Stimulated activated CD8-positive, alpha-beta memory T cell treated with anti-CD3 and anti-CD28 coated beads, Interleukin-7, amount 100 ng/mL, for 48 hours (primary cell): Measurements from ENCODE around the gene GPR87.
A peak's percentile ranks its signal among the peaks of the same experiment; 100 is the strongest.

Experiments used
- DNase-seq, 2 donors: peaks; one replicate each; pipeline ENCODE4 v3.0.0-alpha.2; 2020; ENCODE audit warnings: low read depth in 1 of 2; ENCODE audit errors: extremely low read depth in 1 of 2

The GPR87 gene

GRCh38 chr3:151283907-151284461, 32.6 kb downstream of the GPR87 start:
- peak in 1 of 2 donors; percentile 25 for DNase-seq

GRCh38 chr3:151283387-151283786, 33.2 kb downstream of the GPR87 start:
- DNase-seq, result no peak

DNA sequence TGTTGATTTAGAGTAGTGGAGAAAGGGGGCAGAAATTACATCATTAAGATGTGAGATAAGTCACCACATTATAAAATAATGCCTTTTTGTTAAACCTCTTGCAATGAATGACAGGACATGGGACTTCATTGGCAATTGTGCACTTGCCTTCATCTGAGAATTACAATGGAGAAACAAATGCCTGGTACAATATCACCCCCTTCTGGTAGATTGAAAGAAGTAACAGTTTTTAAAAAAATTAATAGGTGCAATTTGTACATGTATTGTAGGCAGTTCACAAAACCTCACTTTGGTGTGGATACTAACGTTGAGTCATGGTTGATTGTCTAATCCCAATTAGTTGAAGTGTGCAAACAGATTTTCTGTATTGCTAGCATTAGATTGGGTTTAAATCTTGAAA, 33.7 kb downstream of the GPR87 start:
- DNase-seq, result no peak

GRCh38 chr3:151281671-151282324, 34.8 kb downstream of the GPR87 start:
- no peak for DNase-seq

DNA sequence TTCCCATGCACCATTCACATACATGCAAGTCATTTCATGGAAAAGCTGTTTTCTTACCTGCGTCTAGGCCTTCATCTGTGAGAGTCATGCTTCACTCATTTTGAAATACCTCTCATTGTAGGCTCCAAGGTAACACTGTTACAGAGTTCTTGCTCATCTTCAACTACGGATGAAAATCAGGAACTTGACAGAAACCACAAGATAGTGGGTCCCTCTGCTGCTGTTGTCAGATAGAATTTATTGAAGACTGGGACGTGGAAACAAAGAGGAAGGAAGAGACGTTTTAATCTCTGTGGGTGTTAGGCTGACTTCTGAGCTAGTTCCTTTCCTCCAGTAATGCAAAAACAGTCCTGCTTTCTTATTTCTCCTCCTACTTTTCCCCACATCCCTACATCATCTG, 38.4 kb downstream of the GPR87 start, which contains the start of gene P2RY14:
Gene P2RY14 (minus strand): TSS at position 313 of the 400 bp plus-strand sequence. CDS start 64,226 bp downstream, outside the sequence.
- no peak for DNase-seq

- no peak for DNase-seq
These were observed 40.0 kb downstream of the GPR87 start for GRCh38 chr3:151276687-151277042.

- DNase-seq, result no peak
These were observed 40.5 kb downstream of the GPR87 start for GRCh38 chr3:151276038-151276686.

DNA sequence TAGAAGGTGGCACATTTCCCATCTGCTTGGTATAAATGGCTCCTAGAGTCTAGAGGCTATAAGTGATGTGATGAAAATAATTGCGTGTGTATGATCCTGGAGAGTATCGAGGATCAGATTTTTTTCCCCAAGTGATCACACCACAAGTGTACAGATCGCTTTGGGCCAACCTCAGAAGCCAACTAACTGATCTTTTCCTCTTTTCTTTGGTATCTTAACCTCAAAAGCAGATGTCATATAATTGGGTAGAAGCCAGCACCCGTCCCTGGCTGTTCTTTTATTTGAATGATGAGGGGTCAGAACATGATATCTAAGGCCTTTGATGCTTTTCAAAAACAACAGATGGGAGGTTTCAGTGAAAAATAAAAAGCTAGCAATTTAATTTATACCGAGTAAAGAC, 41.5 kb downstream of the GPR87 start:
- no peak for DNase-seq

GRCh38 chr3:151269631-151270030, 47.0 kb downstream of the GPR87 start:
- DNase-seq, result no peak

GRCh38 chr3:151268267-151269235, 48.1 kb downstream of the GPR87 start:
- peak; percentile 30 to 42 for DNase-seq

GRCh38 chr3:151267066-151267465, 49.6 kb downstream of the GPR87 start:
- no peak for DNase-seq

- no peak for DNase-seq
These were observed 50.8 kb downstream of the GPR87 start for GRCh38 chr3:151265866-151266265.

DNA sequence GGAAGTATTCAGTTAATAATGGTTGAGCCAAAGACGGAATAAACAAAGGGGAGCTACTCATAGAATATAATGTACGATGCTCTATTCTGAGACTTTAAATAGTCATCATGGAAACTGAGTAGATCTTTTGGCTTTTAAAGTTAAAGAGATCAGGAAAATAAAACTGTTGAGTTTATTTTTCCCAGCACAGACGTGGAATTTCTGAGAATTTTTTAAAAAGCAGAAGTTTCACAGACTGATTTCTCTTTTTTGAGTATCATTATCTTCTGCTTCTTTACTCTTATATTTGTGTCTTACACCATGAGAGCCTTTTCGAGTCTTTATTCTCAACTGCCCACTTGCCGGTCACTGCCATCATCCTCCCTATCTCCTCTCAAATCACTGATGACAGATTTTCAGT, 51.5 kb downstream of the GPR87 start:
- DNase-seq, result no peak

DNA sequence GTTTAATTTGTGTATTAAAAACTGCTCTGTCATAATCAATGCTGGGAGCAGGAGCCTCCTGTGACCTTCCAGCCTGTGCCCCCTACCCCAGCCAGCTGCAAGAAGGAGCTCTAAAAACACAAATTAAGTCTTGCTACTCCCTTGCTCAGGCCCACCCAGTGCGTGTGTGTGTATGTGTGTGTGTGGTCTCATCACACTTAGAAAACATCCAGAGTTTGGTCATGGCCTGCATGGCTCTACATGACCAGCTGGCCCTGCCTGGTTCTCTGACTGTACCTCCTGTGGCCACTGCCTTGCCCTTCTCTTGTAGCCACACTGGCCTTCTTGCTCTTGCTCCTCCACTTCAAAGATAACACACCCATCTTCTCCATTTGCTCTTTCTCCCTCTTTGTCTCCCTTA, 52.0 kb downstream of the GPR87 start:
- DNase-seq, result no peak

- DNase-seq, result no peak
These were observed 53.6 kb downstream of the GPR87 start for GRCh38 chr3:151262871-151263525.

GRCh38 chr3:151259664-151260063, 57.0 kb downstream of the GPR87 start:
- no peak for DNase-seq

DNA sequence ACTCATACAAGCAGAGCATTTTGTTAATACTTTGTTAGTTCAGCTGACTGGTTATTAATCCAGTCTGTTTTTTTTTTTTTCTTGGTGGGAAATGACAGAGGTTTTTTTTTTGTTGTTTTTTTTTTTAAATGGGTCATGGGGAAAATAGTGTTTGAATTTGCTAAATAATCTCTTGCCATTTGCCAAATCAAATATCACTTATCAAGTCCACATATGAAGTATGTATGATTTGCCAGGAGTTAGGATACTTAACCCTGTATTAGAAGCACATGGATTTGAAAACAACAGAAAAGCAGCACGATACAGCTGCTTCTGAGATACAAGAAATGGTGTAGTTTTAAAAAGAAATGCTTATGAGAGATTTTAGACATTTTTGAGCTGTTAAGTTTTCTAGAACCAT, 59.9 kb downstream of the GPR87 start:
- no peak for DNase-seq

GRCh38 chr3:151248772-151249337, 67.8 kb downstream of the GPR87 start:
- DNase-seq, result no peak
